Measurements from ENCODE around the gene KCNIP1. TPM values are rescaled to one million over a fixed set of nuclear protein-coding genes. Genes with fewer than 3 reads are reported as not detected.
A peak's percentile ranks its signal among the peaks of the same experiment; 100 is the strongest.

KCNIP1 gene
- total and polyA plus RNA-seq, 2 of the 8 experiments (the other 6 are each of a cell fraction or from before 2014, with no cell fraction given), result 0.52 to 0.83 TPM

DNA sequence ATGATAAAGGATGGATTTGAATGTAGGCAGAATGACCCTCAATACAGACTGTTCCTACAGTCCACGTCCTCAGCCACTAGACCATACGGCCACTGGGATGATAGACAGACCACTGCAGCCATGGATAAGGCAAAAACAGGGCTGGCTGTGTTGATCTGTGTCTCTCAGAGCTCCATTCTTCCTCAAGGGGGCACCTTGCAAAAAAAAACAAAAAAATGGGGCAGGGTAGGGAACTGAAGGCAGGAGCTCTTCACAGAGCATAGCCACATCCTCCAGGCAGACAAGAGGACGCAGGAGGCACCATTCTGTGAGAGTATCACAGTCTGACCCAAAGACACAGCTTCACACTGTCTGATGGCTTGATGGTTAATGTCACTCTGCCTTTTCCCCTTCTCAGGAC lies 218.5 kb downstream of the KCNIP1 start:
- H3K4me2 ChIP-seq (ENCODE audit: insufficient read depth in 1 of 2, low read depth in 2 of 2, low read length in 2 of 2), result no peak overlapping the region
- no peaks in the 10 kb centered on the region for H3K79me1 ChIP-seq (ENCODE audit: low read depth, low read length)
- H2BK5ac ChIP-seq (ENCODE audit: low read depth, low read length), result no peak overlapping the region
- H2AFZ ChIP-seq (ENCODE audit: low read length), result 0 out of 2 replicates have a peak overlapping the region, but pooled peaks have one; percentile 24
- no peak overlapping the region for H3K23ac ChIP-seq (ENCODE audit: insufficient read length)
- H4K20me1 ChIP-seq (replicated peaks in 1 of 2; ENCODE audit: control insufficient read depth in 1 of 2, insufficient read depth in 2 of 2, low read length in 2 of 2), result no peaks in the 10 kb centered on the region
- no peak overlapping the region for H4K5ac ChIP-seq (ENCODE audit: insufficient read length, low read depth, low read length)
- no peak overlapping the region for H3K27ac ChIP-seq (ENCODE audit: low read depth, low read length)
- no peak overlapping the region for H2BK120ac ChIP-seq (replicated peaks; ENCODE audit: low read depth, low read length)
- no peak overlapping the region for H2BK15ac ChIP-seq (ENCODE audit: low read length)
- no peak for TF ChIP-seq EGR1 (IDR thresholded peaks at IDR 0.05; ENCODE audit: borderline replicate concordance, low read depth, low read length)
- TF ChIP-seq, protein P1, sequence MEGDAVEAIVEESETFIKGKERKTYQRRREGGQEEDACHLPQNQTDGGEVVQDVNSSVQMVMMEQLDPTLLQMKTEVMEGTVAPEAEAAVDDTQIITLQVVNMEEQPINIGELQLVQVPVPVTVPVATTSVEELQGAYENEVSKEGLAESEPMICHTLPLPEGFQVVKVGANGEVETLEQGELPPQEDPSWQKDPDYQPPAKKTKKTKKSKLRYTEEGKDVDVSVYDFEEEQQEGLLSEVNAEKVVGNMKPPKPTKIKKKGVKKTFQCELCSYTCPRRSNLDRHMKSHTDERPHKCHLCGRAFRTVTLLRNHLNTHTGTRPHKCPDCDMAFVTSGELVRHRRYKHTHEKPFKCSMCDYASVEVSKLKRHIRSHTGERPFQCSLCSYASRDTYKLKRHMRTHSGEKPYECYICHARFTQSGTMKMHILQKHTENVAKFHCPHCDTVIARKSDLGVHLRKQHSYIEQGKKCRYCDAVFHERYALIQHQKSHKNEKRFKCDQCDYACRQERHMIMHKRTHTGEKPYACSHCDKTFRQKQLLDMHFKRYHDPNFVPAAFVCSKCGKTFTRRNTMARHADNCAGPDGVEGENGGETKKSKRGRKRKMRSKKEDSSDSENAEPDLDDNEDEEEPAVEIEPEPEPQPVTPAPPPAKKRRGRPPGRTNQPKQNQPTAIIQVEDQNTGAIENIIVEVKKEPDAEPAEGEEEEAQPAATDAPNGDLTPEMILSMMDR (IDR thresholded peaks at IDR 0.05; ENCODE audit: control extremely low read depth in 1 of 3, insufficient read depth in 1 of 3, low read depth in 1 of 3, low read length in 3 of 3), result peak in 1 of 3 experiments; percentile 22; a peak in 2 of 4 replicates
- H2AK5ac ChIP-seq (ENCODE audit: low read depth, low read length), result no peak overlapping the region
- no peak overlapping the region for H3K4ac ChIP-seq (replicated peaks; ENCODE audit: insufficient read length, low read depth, low read length)
- H3K14ac ChIP-seq (ENCODE audit: insufficient read length), result no peak overlapping the region
- no peaks in the 10 kb centered on the region for H3K4me1 ChIP-seq (replicated peaks in 1 of 4; ENCODE audit: control insufficient read depth in 3 of 4, insufficient read depth in 4 of 4, low read length in 3 of 4)
- no peaks in the 10 kb centered on the region for H3K27me3 ChIP-seq (replicated peaks in 1 of 4; ENCODE audit: control insufficient read depth in 3 of 4, extremely low read depth in 1 of 4, insufficient read depth in 3 of 4, low read length in 3 of 4)
- H3K56ac ChIP-seq (replicated peaks; ENCODE audit: insufficient read length, low read depth, low read length), result no peak overlapping the region
- no peak overlapping the region for H4K91ac ChIP-seq (replicated peaks; ENCODE audit: insufficient read length, low read length)
- FAIRE-seq (no peak), DNase-seq (ENCODE audit: low read depth in 1 of 2, low spot score in 2 of 2) (no peak)
- H2BK20ac ChIP-seq (ENCODE audit: low read length), result no peak overlapping the region
- no peaks in the 10 kb centered on the region for H3K79me2 ChIP-seq (ENCODE audit: control insufficient read depth in 1 of 2, insufficient read depth in 2 of 2, low read length in 2 of 2)
- H3K4me3 ChIP-seq (ENCODE audit: extremely low read depth in 1 of 4, insufficient read depth in 2 of 4, low read depth in 3 of 4, low read length in 4 of 4), result no peak overlapping the region
- H3K9ac ChIP-seq (replicated peaks in 1 of 4; ENCODE audit: extremely low read depth in 1 of 4, low read depth in 3 of 4, low read length in 3 of 4), result no peak overlapping the region
- POLR2A ChIA-PET (ENCODE audit: partially characterized antibody), result interaction anchor here (2.6 kb wide), 1 partner anchor 10 kb away, joined by 8 read pairs; no protein-coding TSS in a partner anchor
- WGBS, 2 experiments (ENCODE audit: extremely low coverage in 1 of 2, insufficient coverage in 1 of 2, insufficient read length in 1 of 2, insufficient replicate concordance in 2 of 2, low coverage in 1 of 2, low lambda C conversion rate in 2 of 2, missing lambda C conversion rate in 1 of 2), result 83% methylated on average over 3 of the region's 3 CpGs; no CpG with 5 or more reads in 1 of the 2 experiments
- no peak overlapping the region for H4K8ac ChIP-seq (ENCODE audit: extremely low read depth, insufficient read depth, low read length)
- H3K18ac ChIP-seq (ENCODE audit: extremely low read depth, low read length), result no peak overlapping the region
- CTCF ChIA-PET (ENCODE audit: partially characterized antibody), result interaction anchor here (0.7 to 4.8 kb wide), 17 partner anchors 10 to 483 kb away, joined by 3 to 39 read pairs (median 5); no protein-coding TSS in a partner anchor
- H3K36me3 ChIP-seq (ENCODE audit: control insufficient read depth in 2 of 4, insufficient read depth in 4 of 4, low read length in 3 of 4), result no peaks in the 10 kb centered on the region; a peak in 1 of 8 replicates
- no peaks in the 10 kb centered on the region for H3K23me2 ChIP-seq (ENCODE audit: low read depth, low read length)
- no peak overlapping the region for H2BK12ac ChIP-seq (ENCODE audit: low read depth, low read length)
- peaks cover 10 to 16% of the 10 kb centered on the region in 2 experiments for H3K9me3 ChIP-seq (ENCODE audit: insufficient read depth in 2 of 2, low read depth in 1 of 2, low read length in 1 of 2)

Measured in H1 (cell line).